Measurements from ENCODE around the gene DENND1A. TPM values are rescaled to one million over a fixed set of nuclear protein-coding genes. Genes with fewer than 3 reads are reported as not detected.

The DENND1A gene
- total RNA-seq, 2 donors from 2014 or later, result 17.8 to 36.6 TPM

DNA sequence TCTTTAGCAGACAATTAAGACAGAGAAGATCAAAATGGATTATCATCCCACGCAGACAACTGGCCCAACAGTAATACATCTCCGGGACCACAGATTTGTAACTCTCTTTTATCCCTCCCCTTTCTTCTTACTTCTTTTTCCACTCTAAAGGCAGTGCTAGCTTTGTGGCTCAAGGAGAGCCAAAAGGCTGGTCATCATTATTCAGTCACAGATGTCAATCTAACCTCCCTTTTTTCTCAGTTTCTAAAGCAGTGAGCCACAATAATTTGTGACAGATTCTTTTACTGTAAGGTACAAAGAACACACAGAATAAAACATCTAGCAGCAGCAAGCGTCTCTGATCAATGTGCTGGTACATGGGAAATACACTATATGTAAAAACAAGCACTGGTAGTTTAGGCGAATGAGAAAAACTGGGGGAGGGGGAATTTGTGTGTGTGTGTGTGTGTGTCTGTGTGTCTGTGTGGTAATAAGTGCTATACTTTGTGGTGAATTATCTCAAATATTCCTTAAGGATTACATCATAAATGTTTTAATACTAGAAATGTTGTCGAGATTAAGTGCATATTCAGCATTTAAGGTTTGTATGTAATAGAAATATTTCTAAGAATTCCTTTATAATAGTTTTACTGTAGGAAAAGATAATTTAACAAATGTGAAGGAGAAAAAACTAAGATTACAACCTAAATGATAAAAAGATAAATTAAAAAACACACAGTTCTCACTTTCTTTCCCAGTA is 140.2 kb downstream of the DENND1A start:
- TF ChIP-seq, protein P1, sequence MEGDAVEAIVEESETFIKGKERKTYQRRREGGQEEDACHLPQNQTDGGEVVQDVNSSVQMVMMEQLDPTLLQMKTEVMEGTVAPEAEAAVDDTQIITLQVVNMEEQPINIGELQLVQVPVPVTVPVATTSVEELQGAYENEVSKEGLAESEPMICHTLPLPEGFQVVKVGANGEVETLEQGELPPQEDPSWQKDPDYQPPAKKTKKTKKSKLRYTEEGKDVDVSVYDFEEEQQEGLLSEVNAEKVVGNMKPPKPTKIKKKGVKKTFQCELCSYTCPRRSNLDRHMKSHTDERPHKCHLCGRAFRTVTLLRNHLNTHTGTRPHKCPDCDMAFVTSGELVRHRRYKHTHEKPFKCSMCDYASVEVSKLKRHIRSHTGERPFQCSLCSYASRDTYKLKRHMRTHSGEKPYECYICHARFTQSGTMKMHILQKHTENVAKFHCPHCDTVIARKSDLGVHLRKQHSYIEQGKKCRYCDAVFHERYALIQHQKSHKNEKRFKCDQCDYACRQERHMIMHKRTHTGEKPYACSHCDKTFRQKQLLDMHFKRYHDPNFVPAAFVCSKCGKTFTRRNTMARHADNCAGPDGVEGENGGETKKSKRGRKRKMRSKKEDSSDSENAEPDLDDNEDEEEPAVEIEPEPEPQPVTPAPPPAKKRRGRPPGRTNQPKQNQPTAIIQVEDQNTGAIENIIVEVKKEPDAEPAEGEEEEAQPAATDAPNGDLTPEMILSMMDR (IDR thresholded peaks at IDR 0.05), result no peak
- no peaks in the 10 kb centered on the region for H3K27me3 ChIP-seq (replicated peaks; ENCODE audit: insufficient read depth)
- no peak overlapping the region for H3K27ac ChIP-seq
- H3K36me3 ChIP-seq, result no peaks in the 10 kb centered on the region
- ATAC-seq (ENCODE audit: insufficient number of reproducible peaks, low FRiP score, low read depth), result no peak
- H3K4me3 ChIP-seq, result no peak overlapping the region
- no peaks in the 10 kb centered on the region for H3K9me3 ChIP-seq
- no peaks in the 10 kb centered on the region for H3K4me1 ChIP-seq (ENCODE audit: control insufficient read depth in 1 of 2, low read depth in 2 of 2)
- no peak for DNase-seq (ENCODE audit: low spot score)

DNA sequence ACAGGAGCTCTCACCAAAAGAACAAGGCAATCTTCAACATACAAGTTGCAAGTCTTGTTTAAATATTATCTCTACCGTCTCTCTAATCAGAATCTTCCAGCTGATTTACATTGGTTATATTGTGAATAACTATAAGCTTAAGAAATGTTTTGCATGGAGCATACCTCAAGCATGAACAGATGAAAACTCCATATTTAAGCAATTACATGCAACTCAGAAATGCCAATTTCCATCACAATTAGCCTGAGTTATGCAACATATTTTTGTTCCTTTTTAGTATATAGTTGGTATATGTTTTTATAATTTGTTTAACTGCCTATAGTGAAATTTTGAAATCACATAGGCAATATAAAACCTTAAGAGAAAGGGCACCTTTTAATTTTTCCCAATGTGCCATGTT is 142.5 kb downstream of the DENND1A start:
- Histone ChIP-seq H3K27me3 (replicated peaks; ENCODE audit: insufficient read depth) (no peaks in the 10 kb centered on the region), H3K4me3 (no peak overlapping the region), H3K4me1 (ENCODE audit: control insufficient read depth in 1 of 2, low read depth in 2 of 2) (no peaks in the 10 kb centered on the region), H3K36me3 (no peaks in the 10 kb centered on the region), H3K9me3 (no peaks in the 10 kb centered on the region), H3K27ac (no peak overlapping the region)
- no peak for DNase-seq (ENCODE audit: low spot score)
- ATAC-seq (ENCODE audit: insufficient number of reproducible peaks, low FRiP score, low read depth), result no peak
- TF ChIP-seq, protein P1 (IDR thresholded peaks at IDR 0.05), result no peak

DNA sequence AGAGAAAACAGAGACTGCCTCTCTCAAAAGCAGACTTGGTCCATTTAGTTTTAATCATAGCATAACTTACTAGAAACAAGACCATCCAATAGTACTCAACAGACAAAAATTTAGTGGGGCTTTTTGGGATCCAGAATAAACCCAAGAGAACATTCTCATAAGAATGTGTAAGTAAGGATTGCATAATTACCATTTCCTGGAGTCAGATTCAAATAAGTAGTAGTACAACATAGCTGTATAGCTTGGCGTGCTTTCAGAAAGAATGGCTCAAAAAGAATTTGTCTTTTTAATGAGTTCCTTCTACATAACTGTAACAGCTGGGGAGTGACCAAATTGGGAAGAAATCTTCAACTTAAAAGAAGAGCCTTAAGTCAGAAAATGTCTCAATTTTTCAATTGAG is 145.4 kb downstream of the DENND1A start:
- Histone ChIP-seq H3K9me3 (no peaks in the 10 kb centered on the region), H3K4me1 (ENCODE audit: control insufficient read depth in 1 of 2, low read depth in 2 of 2) (no peaks in the 10 kb centered on the region), H3K4me3 (no peak overlapping the region), H3K27me3 (replicated peaks; ENCODE audit: insufficient read depth) (no peaks in the 10 kb centered on the region), H3K36me3 (no peaks in the 10 kb centered on the region), H3K27ac (no peak overlapping the region)
- TF ChIP-seq, protein P1 (IDR thresholded peaks at IDR 0.05), result no peak
- DNase-seq (ENCODE audit: low spot score) (no peak), ATAC-seq (ENCODE audit: insufficient number of reproducible peaks, low FRiP score, low read depth) (no peak)

DNA sequence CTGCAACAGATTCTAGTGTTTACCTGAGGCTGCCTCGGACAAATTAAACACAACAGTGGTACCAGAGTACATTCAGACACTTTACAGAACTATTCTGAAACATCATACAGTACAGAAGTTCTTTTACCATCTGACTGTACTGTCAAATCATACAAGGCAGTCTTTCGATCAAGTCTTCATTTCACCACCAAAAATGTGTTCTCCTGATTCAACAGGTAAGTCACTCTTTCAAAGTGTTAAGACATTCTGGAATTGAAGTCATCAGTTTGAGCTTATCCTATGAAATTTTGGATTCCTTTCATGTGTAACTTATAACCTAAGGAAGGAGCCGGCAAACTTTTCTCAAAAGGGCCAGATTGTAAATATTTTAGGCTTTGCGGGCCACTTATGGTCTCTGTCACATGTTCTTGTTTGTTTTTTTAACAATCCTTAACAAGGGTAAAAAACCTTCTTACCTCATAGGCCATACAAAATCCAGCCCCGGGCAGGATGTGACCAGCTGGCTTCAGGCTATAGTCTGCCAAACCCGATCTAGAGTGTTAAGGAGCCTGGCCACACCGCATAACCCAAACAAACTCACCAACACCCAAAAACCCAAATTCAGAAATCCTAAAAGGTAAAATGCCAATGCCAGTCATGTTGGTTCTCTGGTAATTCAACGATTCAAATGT is 151.6 kb downstream of the DENND1A start:
- no peaks in the 10 kb centered on the region for H3K27me3 ChIP-seq (replicated peaks; ENCODE audit: insufficient read depth)
- TF ChIP-seq, protein P1 (IDR thresholded peaks at IDR 0.05), result no peak
- DNase-seq (ENCODE audit: low spot score) (no peak), ATAC-seq (ENCODE audit: insufficient number of reproducible peaks, low FRiP score, low read depth) (no peak)
- H3K9me3 ChIP-seq, result no peaks in the 10 kb centered on the region
- no peaks in the 10 kb centered on the region for H3K4me1 ChIP-seq (ENCODE audit: control insufficient read depth in 1 of 2, low read depth in 2 of 2)
- H3K27ac ChIP-seq, result no peak overlapping the region
- H3K4me3 ChIP-seq, result no peak overlapping the region
- no peaks in the 10 kb centered on the region for H3K36me3 ChIP-seq

DNA sequence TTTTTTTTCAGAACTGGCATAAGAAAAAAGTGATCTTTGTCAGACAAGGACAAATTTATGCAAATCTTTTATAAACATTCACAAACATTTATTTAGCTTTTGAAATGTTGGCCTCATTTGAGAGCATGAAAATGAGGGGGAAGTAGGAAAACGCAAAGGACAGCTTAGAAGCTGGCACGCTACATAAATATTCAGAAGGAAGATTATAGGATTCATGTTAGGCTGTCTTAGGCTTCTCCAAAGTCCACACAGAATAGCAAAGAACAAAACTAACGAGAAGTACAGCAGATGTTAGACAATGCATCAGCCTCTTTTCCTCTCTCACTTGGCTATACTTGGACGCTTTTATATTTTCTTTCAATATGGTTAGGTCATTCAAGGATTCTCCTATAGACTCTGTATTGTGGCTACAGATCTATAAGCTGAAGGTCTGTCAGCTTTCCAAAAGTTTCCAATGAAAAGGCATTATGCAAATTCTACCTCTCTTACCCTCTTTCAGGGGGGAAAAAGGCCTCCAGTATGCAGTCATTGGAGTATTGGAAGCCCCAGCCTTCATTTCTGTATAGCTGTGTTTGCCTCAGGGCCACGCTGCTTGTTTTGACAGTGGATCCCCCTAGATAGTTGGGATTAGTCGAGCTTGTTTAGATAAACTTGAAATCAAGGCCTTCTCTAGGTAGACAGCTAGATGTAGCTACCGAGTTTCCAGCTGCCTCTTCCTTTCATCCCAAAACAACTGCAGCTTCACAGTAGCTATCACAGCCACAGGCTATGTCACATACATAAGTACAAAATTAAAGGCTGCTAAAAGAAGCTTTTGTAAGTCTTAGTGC is 153.0 kb downstream of the DENND1A start:
- Histone ChIP-seq H3K27ac (no peak overlapping the region), H3K4me3 (no peak overlapping the region), H3K27me3 (replicated peaks; ENCODE audit: insufficient read depth) (no peaks in the 10 kb centered on the region), H3K9me3 (no peaks in the 10 kb centered on the region), H3K36me3 (no peaks in the 10 kb centered on the region), H3K4me1 (ENCODE audit: control insufficient read depth in 1 of 2, low read depth in 2 of 2) (no peaks in the 10 kb centered on the region)
- DNase-seq (ENCODE audit: low spot score) (no peak), ATAC-seq (ENCODE audit: insufficient number of reproducible peaks, low FRiP score, low read depth) (no peak)
- TF ChIP-seq, protein P1 (IDR thresholded peaks at IDR 0.05), result no peak

All from thoracic aorta (tissue), 2 donors.